ENCODE measurements around the gene TEX38. TPM values are rescaled to one million over a fixed set of nuclear protein-coding genes. Genes with fewer than 3 reads are reported as not detected.

The TEX38 gene
- polyA plus RNA-seq, 4 donors: 0.33 to 0.73 (median 0.61) TPM

- no peak for DNase-seq (ENCODE audit: low read depth in 4 of 4, low spot score in 3 of 4)
Observed at GRCh38 chr1:46721204-46721603, 49.5 kb downstream of the TEX38 start.

DNA sequence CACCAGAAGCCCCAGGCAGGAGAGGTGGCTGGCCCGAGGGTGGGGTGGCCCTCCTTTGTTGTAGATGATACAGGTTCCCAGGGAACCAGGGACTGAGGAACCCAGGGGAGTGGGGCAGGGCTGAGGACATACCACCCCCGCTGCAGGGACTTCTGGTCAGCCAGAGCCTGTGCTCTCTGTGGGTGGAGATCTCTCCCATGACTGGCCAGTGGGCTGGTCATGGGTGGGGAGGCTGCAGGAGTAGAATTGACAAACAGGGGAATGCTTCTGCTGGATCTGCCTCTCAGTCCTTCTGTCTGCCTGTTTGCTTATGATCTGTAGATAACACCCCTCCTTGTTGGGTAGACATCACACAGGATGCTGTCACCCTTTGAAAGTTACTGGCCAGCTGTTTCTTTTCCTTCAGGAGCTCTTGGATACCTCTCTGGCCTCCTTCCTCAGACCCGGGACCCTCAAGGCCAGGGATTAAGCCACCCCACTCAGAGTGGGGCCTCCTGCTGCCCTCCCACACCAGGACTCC is 50.1 kb downstream of the TEX38 start:
- no peak for DNase-seq (ENCODE audit: low read depth in 4 of 4, low spot score in 3 of 4)

Other genes with a start within 250 kb of the TEX38 start
- gene DMBX1, start 182.0 kb upstream of the TEX38 start, polyA plus RNA-seq (ENCODE audit: insufficient read length in 4 of 4): under 1 TPM in 1 of 4 donors, not detected in 3; 0.12 TPM
- not detected for gene KNCN, start 120.2 kb upstream of the TEX38 start, polyA plus RNA-seq (ENCODE audit: insufficient read length in 4 of 4)
- gene MKNK1, start 67.6 kb upstream of the TEX38 start, polyA plus RNA-seq (ENCODE audit: insufficient read length in 4 of 4): 10 to 100 TPM; 23.3 to 39.4 (median 29.4) TPM
- gene MOB3C, start 55.0 kb upstream of the TEX38 start, polyA plus RNA-seq (ENCODE audit: insufficient read length in 4 of 4): 10 to 100 TPM; 12.3 to 22.5 (median 13.3) TPM
- 100 to 1,000 TPM in 2 of 4 donors, 10 to 100 TPM in 2; 55.7 to 118 (median 99.4) TPM for gene ATPAF1, start 3.5 kb upstream of the TEX38 start, polyA plus RNA-seq (ENCODE audit: insufficient read length in 4 of 4)
- 100 to 1,000 TPM in 2 of 4 donors, 10 to 100 TPM in 2; 86.8 to 114 (median 99.6) TPM for gene EFCAB14, start 47.3 kb downstream of the TEX38 start, polyA plus RNA-seq (ENCODE audit: insufficient read length in 4 of 4)
- 1 to 10 TPM; 1.6 to 5.5 (median 2.0) TPM for gene CYP4B1, start 127.2 kb downstream of the TEX38 start, polyA plus RNA-seq (ENCODE audit: insufficient read length in 4 of 4)